H1 (cell line): Measurements from ENCODE around the gene PSME1. TPM values are rescaled to one million over a fixed set of nuclear protein-coding genes. Genes with fewer than 3 reads are reported as not detected.

Source experiments
- CTCF ChIA-PET: fragments of 300-600 bp; sonication (Branson Sonifier 250); formaldehyde crosslinking; loops from one replicate; lab custom pipeline; 2021; ENCODE audit not compliant: partially characterized antibody; lab: Charles Lee
- POLR2A ChIA-PET: fragments of 300-600 bp; sonication (Branson Sonifier 250); formaldehyde crosslinking; loops from one replicate; lab custom pipeline; 2021; ENCODE audit warnings: inconsistent platforms; ENCODE audit not compliant: partially characterized antibody; lab: Charles Lee
- DNase-seq, 2 experiments: peaks; one replicate each; pipeline versions ENCODE4 v3.0.0 to v3.0.0-alpha.2; 2010 to 2022; ENCODE audit warnings: low spot score in 2 of 2, low read depth in 1 of 2, mixed read lengths in 1 of 2
- FAIRE-seq: peaks from 2 replicates; lab custom pipeline; 2011; peaks lifted over from hg19 to GRCh38; lab: Jason Lieb, UNC
- H2AFZ ChIP-seq: 2 replicates; pipeline ENCODE4 v1.8.1; 2012; ENCODE audit warnings: low read length, inconsistent platforms
- H2AK5ac ChIP-seq: 2 replicates; pipeline ENCODE4 v1.6.1; 2013; ENCODE audit warnings: low read depth, low read length
- H2BK120ac ChIP-seq: replicated peaks from 2 replicates; pipeline ENCODE3; 2013; ENCODE audit warnings: low read depth, low read length, inconsistent platforms
- H2BK12ac ChIP-seq: 2 replicates; pipeline ENCODE4 v1.6.1; 2013; ENCODE audit warnings: low read depth, low read length
- H2BK15ac ChIP-seq: 2 replicates; pipeline ENCODE4 v1.6.1; 2013; ENCODE audit warnings: low read length
- H2BK20ac ChIP-seq: 2 replicates; pipeline ENCODE4 v1.6.1; 2013; ENCODE audit warnings: low read length
- H2BK5ac ChIP-seq: 2 replicates; pipeline ENCODE4 v1.6.1; 2013; ENCODE audit warnings: low read depth, low read length
- H3K14ac ChIP-seq: 2 replicates; pipeline ENCODE4 v1.6.1; 2013; ENCODE audit warnings: inconsistent platforms; ENCODE audit not compliant: insufficient read length
- H3K18ac ChIP-seq: 2 replicates; pipeline ENCODE4 v1.6.1; 2013; ENCODE audit warnings: low read length; ENCODE audit errors: extremely low read depth
- H3K23ac ChIP-seq: 2 replicates; pipeline ENCODE4 v1.6.1; 2013; ENCODE audit warnings: inconsistent platforms; ENCODE audit not compliant: insufficient read length
- H3K23me2 ChIP-seq: 2 replicates; pipeline ENCODE4 v1.6.1; 2013; ENCODE audit warnings: low read depth, low read length
- H3K27ac ChIP-seq: 2 replicates; pipeline ENCODE4 v1.6.1; 2011; ENCODE audit warnings: low read depth, low read length, inconsistent platforms
- H3K27me3 ChIP-seq, 4 experiments: replicated peaks in 1 of 4; 1 replicate in 1 of 4; 2 replicates in 3 of 4; pipeline versions ENCODE4 v1.6.1 to v1.8.1; 2011 to 2013; ENCODE audit warnings: low read length in 3 of 4, mild to moderate bottlenecking in 3 of 4, inconsistent platforms in 2 of 4, mixed read lengths in 2 of 4, moderate library complexity in 1 of 4; ENCODE audit not compliant: control insufficient read depth in 3 of 4, insufficient read depth in 3 of 4; ENCODE audit errors: extremely low read depth in 1 of 4
- H3K36me3 ChIP-seq, 4 experiments: 2 replicates each; pipeline versions ENCODE4 v1.6.1 to v1.8.1; 2011 to 2013; ENCODE audit warnings: mild to moderate bottlenecking in 4 of 4, low read length in 3 of 4, moderate library complexity in 2 of 4, control low read depth in 1 of 4, inconsistent platforms in 1 of 4; ENCODE audit not compliant: insufficient read depth in 4 of 4, control insufficient read depth in 2 of 4
- H3K4ac ChIP-seq: replicated peaks from 2 replicates; pipeline ENCODE3; 2013; ENCODE audit warnings: low read length, low read depth, mixed read lengths, inconsistent platforms; ENCODE audit not compliant: insufficient read length
- H3K4me1 ChIP-seq, 4 experiments: replicated peaks in 1 of 4; 1 replicate in 1 of 4; 2 replicates in 3 of 4; pipeline versions ENCODE4 v1.6.1 to v1.8.1; 2011 to 2013; ENCODE audit warnings: low read length in 3 of 4, inconsistent platforms in 2 of 4, mixed read lengths in 1 of 4; ENCODE audit not compliant: insufficient read depth in 4 of 4, control insufficient read depth in 3 of 4
- H3K4me2 ChIP-seq, 2 experiments: 2 replicates each; pipeline versions ENCODE4 v1.6.1 to v1.8.1; 2011 to 2013; ENCODE audit warnings: low read depth in 2 of 2, low read length in 2 of 2, control low read depth in 1 of 2, inconsistent platforms in 1 of 2, mild to moderate bottlenecking in 1 of 2; ENCODE audit not compliant: insufficient read depth in 1 of 2
- H3K4me3 ChIP-seq, 4 experiments: fragments of 200-600, 300-600 bp in 1 of 4; sonication (generic), shearing (Covaris generic), sonication (Bioruptor Twin) in 1 of 4; 2 replicates each; pipeline versions ENCODE4 v1.5.1 to v1.8.1; 2011 to 2016; ENCODE audit warnings: low read length in 4 of 4, low read depth in 3 of 4, control low read depth in 2 of 4, inconsistent platforms in 2 of 4, mild to moderate bottlenecking in 2 of 4, mixed read lengths in 1 of 4, moderate library complexity in 1 of 4; ENCODE audit not compliant: insufficient read depth in 2 of 4; ENCODE audit errors: extremely low read depth in 1 of 4
- H3K56ac ChIP-seq: replicated peaks from 2 replicates; pipeline ENCODE3; 2013; ENCODE audit warnings: low read depth, mild to moderate bottlenecking, mixed read lengths, low read length, inconsistent platforms; ENCODE audit not compliant: insufficient read length
- H3K79me1 ChIP-seq: 2 replicates; pipeline ENCODE4 v1.6.1; 2013; ENCODE audit warnings: low read depth, low read length, control low read depth
- H3K79me2 ChIP-seq, 2 experiments: 2 replicates each; pipeline versions ENCODE4 v1.6.1 to v1.8.1; 2012 to 2013; ENCODE audit warnings: low read length in 2 of 2, mild to moderate bottlenecking in 2 of 2, inconsistent platforms in 1 of 2; ENCODE audit not compliant: insufficient read depth in 2 of 2, control insufficient read depth in 1 of 2
- H3K9ac ChIP-seq, 4 experiments: replicated peaks in 1 of 4; 1 replicate in 1 of 4; 2 replicates in 3 of 4; pipeline versions ENCODE4 v1.6.1 to v1.8.1; 2011 to 2013; ENCODE audit warnings: low read depth in 3 of 4, low read length in 3 of 4, control low read depth in 2 of 4, mild to moderate bottlenecking in 2 of 4, moderate library complexity in 2 of 4, inconsistent platforms in 1 of 4; ENCODE audit errors: extremely low read depth in 1 of 4
- H3K9me3 ChIP-seq, 2 experiments: 2 replicates each; pipeline versions ENCODE4 v1.6.1 to v1.8.1; 2012 to 2013; ENCODE audit warnings: mild to moderate bottlenecking in 2 of 2, moderate library complexity in 2 of 2, control low read depth in 1 of 2, inconsistent platforms in 1 of 2, low read depth in 1 of 2, low read length in 1 of 2, mixed read lengths in 1 of 2; ENCODE audit not compliant: insufficient read depth in 2 of 2
- H4K20me1 ChIP-seq, 2 experiments: replicated peaks in 1 of 2; 2 replicates each; pipeline versions ENCODE3 to v1.8.1; 2011 to 2013; ENCODE audit warnings: inconsistent platforms in 2 of 2, low read length in 2 of 2, mild to moderate bottlenecking in 1 of 2; ENCODE audit not compliant: insufficient read depth in 2 of 2, control insufficient read depth in 1 of 2
- H4K5ac ChIP-seq: 2 replicates; pipeline ENCODE4 v1.6.1; 2013; ENCODE audit warnings: low read length, low read depth, mixed read lengths, inconsistent platforms; ENCODE audit not compliant: insufficient read length
- H4K8ac ChIP-seq: 2 replicates; pipeline ENCODE4 v1.8.0; 2013; ENCODE audit warnings: mild to moderate bottlenecking, moderate library complexity, low read length, inconsistent platforms; ENCODE audit not compliant: insufficient read depth; ENCODE audit errors: extremely low read depth
- H4K91ac ChIP-seq: replicated peaks from 2 replicates; pipeline ENCODE3; 2013; ENCODE audit warnings: low read length, mixed read lengths, inconsistent platforms; ENCODE audit not compliant: insufficient read length
- EGR1 ChIP-seq: IDR thresholded peaks from 2 replicates; pipeline ENCODE4 v1.6.1; 2011; ENCODE audit warnings: low read depth, low read length, borderline replicate concordance
- EP300 ChIP-seq, 2 experiments: IDR thresholded peaks; 1 replicate in 1 of 2; 2 replicates in 1 of 2; pipeline ENCODE4 v1.6.1; 2011 to 2012; ENCODE audit warnings: low read depth in 2 of 2, low read length in 2 of 2, mild to moderate bottlenecking in 2 of 2, borderline replicate concordance in 1 of 2, inconsistent platforms in 1 of 2, moderate library complexity in 1 of 2
- KDM1A ChIP-seq: fragments of 200-600, 300-600 bp; sonication (generic); IDR thresholded peaks from 2 replicates; pipeline ENCODE4 v1.7.1; 2016; ENCODE audit warnings: mild to moderate bottlenecking, low read length, borderline replicate concordance
- KDM4A ChIP-seq: IDR thresholded peaks from one replicate; pipeline ENCODE4 v1.7.1; 2012; ENCODE audit warnings: low read depth, mild to moderate bottlenecking, moderate library complexity, low read length, inconsistent platforms; ENCODE audit not compliant: severe bottlenecking
- SP4 ChIP-seq: IDR thresholded peaks from 2 replicates; pipeline ENCODE4 v1.6.1; 2012; ENCODE audit warnings: low read length, inconsistent platforms
- ZNF274 ChIP-seq: IDR thresholded peaks from 2 replicates; pipeline ENCODE4 v1.7.0; 2012; ENCODE audit warnings: low read length, borderline replicate concordance; ENCODE audit errors: extremely low read depth
- WGBS, 2 experiments: shearing (Covaris generic) in 1 of 2; methylation state at CpG; one replicate each; pipeline versions ENCODE4 v1.1.6 to v1.1.7; 2013 to 2015; ENCODE audit warnings: low lambda C conversion rate in 2 of 2, mixed read lengths in 2 of 2, inconsistent platforms in 1 of 2, low coverage in 1 of 2, missing lambda C conversion rate in 1 of 2; ENCODE audit not compliant: insufficient replicate concordance in 2 of 2, insufficient coverage in 1 of 2, insufficient read length in 1 of 2; ENCODE audit errors: extremely low coverage in 1 of 2, missing lambda C conversion rate in 1 of 2; 5-methylcytosine and 5-hydroxymethylcytosine counted together
- polyA plus RNA-seq, 7 experiments: library from polyadenylated mRNA; depleted of rRNA in 3 of 7; stranded (reverse) in 5 of 7; unstranded in 2 of 7; fragments of >200 nt in 5 of 7; fragments of 200-250 nt in 2 of 7; gene quantifications; 1 replicate in 5 of 7; 2 replicates in 1 of 7; 4 replicates in 1 of 7; pipeline versions ENCODE4 v1.2.1 to v1.2.3, GENCODE V29; 2011 to 2013; ENCODE audit warnings: missing spikeins in 2 of 7, mixed read lengths in 2 of 7
- total RNA-seq: library from RNA; stranded (reverse); fragmentation: NEBNext Ultra II Directional; extraction: Animal tissue kit (Norgen Biotek cat#: 25700); gene quantifications from 2 replicates; pipeline ENCODE4 v1.2.1, GENCODE V29; 2021
- TF ChIP-seq, protein P1 (sequence below): IDR thresholded peaks from 2 replicates; pipeline ENCODE4 v1.6.1; 2011; ENCODE audit warnings: low read length, improper control_type of control experiment

The PSME1 gene
- total and polyA plus RNA-seq, 2 of the 8 experiments (the other 6 are each of a cell fraction or from before 2014, with no cell fraction given): 74.9 to 85.9 TPM

DNA sequence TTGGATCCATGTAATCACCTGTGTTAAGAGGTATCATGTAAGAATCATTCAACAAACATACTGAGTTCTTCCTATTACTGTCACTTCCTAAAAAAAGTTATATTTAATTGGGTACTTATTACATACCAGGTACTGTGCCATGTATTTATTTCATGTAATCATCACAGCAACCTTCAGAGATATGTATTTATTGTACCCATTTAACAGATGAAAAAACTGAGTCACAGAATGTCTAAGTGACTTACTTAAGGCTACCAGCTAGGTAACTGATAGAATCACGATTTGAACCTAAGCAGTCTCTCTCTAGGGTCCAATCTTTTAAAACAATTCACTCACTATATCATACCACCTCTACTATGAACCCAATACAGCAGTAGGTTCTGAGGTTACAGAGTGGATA lies 8.5 kb downstream of the PSME1 start:
- Histone ChIP-seq H2AFZ (no peak overlapping the region), H3K14ac (no peak overlapping the region), H3K4me1 (peaks cover 2 to 10% (median 8%) of the 10 kb centered on the region in 4 experiments; a peak in 6 of 7 replicates), H3K4me2 (no peak overlapping the region), H2BK5ac (no peak overlapping the region), H4K20me1 (peaks cover 0 to 7% of the 10 kb centered on the region in 2 experiments), H3K23ac (no peak overlapping the region), H3K9me3 (no peaks in the 10 kb centered on the region)
- ChIA-PET POLR2A (interaction anchor here (0.7 to 4.9 kb wide), 4 partner anchors 30 to 49 kb away, joined by 3 to 26 read pairs (median 4); partner anchors contain the start of genes DCAF11 and IPO4), CTCF (interaction anchor here (1.1 to 1.5 kb wide), 3 partner anchors 17 to 36 kb away, joined by 3 to 8 read pairs (median 3); partner anchors contain the start of genes DCAF11, IRF9 and NRL)
- 93% methylated on average over 1 of the region's 1 CpG; no CpG with 5 or more reads in 1 of the 2 experiments for WGBS, 2 experiments
- FAIRE-seq: no peak
- no peak for DNase-seq
- TF ChIP-seq EGR1 (no peak), ZNF274 (no peak), KDM4A (no peak), KDM1A (no peak), EP300 (IDR thresholded peaks at IDR 0.05; ENCODE audit: borderline replicate concordance in 1 of 2, low read depth in 2 of 2, low read length in 2 of 2) (no peak), SP4 (no peak)
- TF ChIP-seq, protein P1, sequence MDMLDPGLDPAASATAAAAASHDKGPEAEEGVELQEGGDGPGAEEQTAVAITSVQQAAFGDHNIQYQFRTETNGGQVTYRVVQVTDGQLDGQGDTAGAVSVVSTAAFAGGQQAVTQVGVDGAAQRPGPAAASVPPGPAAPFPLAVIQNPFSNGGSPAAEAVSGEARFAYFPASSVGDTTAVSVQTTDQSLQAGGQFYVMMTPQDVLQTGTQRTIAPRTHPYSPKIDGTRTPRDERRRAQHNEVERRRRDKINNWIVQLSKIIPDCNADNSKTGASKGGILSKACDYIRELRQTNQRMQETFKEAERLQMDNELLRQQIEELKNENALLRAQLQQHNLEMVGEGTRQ: no peak
- TF ChIP-seq, all 59 proteins: peak for 0
- Histone ChIP-seq H3K9ac (no peak overlapping the region), H2BK20ac (no peak overlapping the region), H2AK5ac (no peak overlapping the region), H3K56ac (no peak overlapping the region), H3K18ac (no peak overlapping the region), H2BK120ac (no peak overlapping the region), H3K4ac (no peak overlapping the region), H4K91ac (no peak overlapping the region), H2BK12ac (no peak overlapping the region), H3K27ac (no peak overlapping the region), H2BK15ac (no peak overlapping the region), H4K8ac (no peak overlapping the region), H3K36me3 (peaks cover 2 to 14% (median 5%) of the 10 kb centered on the region in 4 experiments; a peak in 5 of 8 replicates), H3K79me1 (peaks cover 7% of the 10 kb centered on the region; the same call in 1 of the 2 replicates), H3K27me3 (no peaks in the 10 kb centered on the region), H3K79me2 (peaks cover 0 to 31% of the 10 kb centered on the region in 2 experiments; a peak in 3 of 4 replicates), H4K5ac (no peak overlapping the region), H3K23me2 (peaks cover 13% of the 10 kb centered on the region), H3K4me3 (no peak overlapping the region)
